ENCODE data around the gene ZEB1.
"Not testable (repeated sequence)": the region's sequence is repeated elsewhere in the genome, so short reads cannot be mapped to it uniquely, and the experiment has no call there.

Gene ZEB1

DNA sequence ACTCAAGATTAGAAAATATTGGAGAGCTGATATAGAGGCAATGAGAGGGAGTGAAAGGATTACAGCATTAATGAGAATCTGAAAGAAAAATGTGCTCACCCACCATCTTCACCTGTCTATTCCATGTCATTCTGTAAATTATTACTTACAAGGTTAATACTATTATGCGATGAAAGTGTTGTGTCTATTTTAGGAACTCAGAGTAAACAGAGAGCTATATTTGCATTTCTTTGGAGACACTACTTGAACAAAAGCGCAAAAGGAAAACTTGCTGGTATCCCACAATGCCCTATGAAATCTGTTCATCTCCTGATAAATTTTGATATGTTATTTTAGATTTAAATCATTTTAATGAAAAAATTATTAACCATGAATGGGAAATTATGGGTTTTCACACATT is 196.1 kb downstream of the ZEB1 start:
- DNase-seq: no peak

DNA sequence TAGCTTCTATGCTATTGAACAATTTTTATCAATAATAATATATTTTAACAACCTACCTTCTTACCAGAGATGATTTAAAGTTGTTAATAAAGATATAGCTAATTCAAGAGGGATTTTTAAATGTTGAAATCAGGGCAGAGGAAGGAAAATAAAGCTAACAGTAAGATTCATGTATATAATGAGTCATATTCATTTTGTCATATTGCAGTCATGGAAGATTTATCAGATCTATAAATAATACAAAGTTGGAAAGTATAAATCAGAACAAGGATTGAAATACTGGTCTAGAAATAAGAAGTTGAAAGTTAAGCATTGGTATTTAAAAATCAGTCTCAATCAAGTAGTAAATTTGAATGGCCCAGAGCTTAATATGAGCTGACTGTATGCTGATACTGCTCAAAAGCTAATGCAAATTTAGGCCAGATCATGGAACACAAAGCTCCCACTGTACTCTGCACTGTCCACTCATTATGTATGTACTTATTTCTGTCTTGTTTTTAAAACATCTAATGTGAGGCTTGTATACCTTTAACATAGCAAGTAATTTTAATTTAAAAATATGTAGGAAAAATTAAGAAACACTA is 196.9 kb downstream of the ZEB1 start:
- DNase-seq: no peak

DNA sequence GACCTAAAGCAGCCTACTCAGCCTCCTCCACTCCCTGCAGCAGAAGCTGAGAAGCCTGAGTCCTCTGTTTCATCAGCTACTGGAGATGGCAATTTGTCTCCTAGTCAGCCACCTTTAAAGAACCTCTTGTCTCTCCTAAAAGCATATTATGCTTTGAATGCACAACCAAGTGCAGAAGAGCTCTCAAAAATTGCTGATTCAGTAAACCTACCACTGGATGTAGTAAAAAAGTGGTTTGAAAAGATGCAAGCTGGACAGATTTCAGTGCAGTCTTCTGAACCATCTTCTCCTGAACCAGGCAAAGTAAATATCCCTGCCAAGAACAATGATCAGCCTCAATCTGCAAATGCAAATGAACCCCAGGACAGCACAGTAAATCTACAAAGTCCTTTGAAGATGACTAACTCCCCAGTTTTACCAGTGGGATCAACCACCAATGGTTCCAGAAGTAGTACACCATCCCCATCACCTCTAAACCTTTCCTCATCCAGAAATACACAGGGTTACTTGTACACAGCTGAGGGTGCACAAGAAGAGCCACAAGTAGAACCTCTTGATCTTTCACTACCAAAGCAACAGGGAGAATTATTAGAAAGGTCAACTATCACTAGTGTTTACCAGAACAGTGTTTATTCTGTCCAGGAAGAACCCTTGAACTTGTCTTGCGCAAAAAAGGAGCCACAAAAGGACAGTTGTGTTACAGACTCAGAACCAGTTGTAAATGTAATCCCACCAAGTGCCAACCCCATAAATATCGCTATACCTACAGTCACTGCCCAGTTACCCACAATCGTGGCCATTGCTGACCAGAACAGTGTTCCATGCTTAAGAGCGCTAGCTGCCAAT is 202.2 kb downstream of the ZEB1 start:
- no peak for DNase-seq

DNA sequence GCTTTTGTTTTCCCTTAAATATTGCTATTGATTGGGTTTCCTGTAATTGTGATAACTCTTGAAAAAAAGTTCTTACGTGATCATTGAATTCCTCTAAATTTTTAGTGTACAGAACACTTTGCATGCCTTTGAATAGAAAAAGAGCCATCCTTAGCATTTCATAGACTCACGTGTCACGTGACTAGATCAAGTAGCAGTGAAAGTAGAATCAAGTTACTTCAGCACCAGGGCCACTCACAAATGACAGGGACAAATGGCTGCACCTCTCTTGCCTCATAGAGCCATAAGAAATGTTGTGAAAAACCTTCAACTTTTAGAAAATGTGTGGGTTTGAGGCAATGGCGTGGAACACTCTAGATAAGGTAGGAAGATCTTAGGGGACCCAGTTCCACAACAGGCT is 203.8 kb downstream of the ZEB1 start:
- DNase-seq: no peak

DNA sequence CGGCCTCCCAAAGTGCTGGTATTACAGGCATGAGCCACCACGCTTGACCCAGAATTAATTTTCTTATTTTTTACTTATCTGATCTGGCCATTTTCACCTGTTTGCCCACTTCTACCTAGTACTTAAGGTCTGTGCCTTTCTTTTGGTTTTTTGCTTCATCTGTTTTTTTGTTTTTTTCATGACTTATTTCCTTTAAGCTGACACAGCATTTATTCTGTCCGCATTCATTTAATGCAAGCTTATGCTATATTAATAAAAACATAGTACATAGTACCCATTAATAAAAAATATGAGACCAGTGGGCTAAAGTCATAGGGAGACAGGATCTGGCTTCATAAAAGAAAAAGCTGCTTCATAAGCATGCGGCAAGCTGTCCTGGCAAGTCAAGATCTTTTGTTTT is 205.4 kb downstream of the ZEB1 start:
- DNase-seq: no peak

DNA sequence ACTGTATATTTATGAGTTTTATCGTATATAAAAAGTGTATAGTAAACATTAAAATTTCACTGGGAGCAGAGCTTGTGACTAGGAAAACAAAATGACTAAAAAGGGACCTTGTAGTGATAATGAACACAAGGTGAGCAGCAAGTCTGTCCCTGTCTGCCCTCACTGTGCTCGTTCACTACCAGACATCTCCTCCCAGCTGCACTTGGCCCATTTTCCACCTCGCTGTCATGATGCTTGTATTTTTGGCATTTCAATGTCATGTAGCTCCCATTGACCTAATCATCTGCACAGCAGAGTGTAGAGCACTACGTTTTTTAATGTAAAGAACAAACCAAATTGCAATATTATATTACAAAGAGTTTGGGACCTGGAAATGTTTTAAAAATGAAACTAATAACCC is 207.2 kb downstream of the ZEB1 start:
- no peak for DNase-seq

DNA sequence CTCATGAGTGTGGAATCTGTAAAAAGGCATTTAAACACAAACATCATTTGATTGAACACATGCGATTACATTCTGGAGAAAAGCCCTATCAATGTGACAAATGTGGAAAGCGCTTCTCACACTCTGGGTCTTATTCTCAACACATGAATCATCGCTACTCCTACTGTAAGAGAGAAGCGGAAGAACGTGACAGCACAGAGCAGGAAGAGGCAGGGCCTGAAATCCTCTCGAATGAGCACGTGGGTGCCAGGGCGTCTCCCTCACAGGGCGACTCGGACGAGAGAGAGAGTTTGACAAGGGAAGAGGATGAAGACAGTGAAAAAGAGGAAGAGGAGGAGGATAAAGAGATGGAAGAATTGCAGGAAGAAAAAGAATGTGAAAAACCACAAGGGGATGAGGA is 207.7 kb downstream of the ZEB1 start:
- no peak for DNase-seq

DNA sequence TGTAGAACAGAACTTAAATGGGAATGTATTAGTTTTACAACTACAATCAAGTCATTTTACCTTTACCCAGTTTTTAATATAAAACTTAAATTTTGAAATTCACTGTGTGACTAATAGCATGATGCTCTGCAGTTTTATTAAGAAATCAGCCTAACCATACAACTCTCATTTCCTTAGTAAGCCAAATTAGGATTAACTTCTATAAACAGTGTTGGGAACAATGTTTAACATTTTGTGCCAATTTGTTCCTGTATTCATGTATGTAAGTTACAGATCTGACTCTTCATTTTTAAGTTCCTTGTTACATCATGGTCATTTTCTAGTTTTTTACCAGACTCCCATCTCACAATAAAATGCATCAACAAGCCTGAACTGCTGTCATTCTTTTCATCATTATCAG is 209.8 kb downstream of the ZEB1 start:
- DNase-seq: no peak

DNA sequence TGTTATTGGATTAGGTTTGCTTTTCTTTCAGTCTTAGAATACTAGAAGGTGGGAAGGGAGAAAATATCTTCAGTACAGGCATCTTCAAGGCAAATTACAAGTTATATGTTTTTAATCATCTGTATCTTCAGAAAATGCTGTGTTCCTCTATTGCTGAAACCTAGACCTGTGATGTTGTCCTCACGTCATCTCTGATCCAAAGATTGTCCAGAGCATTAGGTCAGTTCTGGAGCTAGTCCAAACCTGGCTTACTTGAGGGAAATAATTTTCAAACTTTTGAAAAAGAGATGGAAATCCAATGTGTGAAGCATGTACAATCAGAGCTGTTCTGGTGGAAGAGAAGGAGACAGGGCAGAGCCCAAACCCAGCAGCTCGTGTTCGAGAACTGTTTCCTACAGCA is 217.3 kb downstream of the ZEB1 start:
- no peak for DNase-seq

DNA sequence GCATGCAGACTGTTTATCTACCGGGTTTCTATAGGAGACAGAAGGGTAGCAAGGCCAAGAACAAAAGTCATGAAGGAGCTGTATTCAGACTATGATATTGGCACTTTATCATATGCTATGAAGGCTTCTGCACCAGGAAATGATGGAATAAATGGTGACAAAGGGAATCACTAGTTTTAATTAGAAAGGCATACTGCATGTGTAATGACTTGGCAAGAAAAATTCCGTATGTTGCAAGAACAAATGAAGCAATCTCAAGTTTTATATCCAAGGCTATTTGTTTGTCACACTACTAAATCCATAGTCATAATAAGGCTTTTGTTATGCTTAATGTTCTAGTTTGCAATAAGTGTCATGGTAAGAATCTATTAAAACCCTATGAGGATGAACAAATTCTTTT is 230.9 kb downstream of the ZEB1 start:
- DNase-seq: no peak

DNA sequence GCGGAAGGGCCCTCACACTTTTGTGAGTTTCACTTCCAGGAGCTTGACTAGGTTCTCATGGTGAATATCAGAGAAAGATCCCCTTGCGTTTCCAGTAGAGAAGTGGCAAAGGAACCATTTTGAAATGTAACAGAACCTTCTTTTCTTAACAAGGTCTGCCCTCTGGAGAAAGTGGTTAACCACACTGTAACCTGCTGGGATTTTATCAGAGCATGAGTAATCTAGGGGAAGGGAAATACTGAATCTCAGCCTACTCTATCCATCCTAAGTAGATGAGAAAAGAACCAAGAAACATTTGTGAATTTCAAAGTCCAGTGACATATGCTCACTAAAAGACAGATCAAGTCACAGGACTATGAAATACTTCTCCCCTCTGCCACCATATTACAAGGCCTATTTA is 235.5 kb downstream of the ZEB1 start:
- no peak for DNase-seq

DNA sequence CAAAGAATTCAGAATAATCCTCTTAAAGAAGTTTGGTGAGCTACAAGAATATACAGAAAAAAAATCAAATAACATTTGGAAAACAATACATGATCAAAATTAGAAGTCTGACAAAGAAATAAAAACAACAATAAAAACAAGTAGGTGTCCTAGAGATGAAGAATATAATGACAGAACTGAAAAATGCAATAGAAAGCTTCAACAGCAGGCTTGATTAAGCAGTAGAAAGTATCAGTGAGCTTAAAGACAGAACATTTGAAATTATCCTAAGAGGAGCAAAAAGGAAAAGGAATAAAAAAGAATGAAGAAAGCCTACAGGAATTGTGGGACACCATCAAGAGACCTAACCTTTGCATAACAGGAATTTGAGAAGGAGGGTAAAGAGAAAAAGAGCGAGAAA is 238.8 kb downstream of the ZEB1 start:
- DNase-seq: no peak

DNA sequence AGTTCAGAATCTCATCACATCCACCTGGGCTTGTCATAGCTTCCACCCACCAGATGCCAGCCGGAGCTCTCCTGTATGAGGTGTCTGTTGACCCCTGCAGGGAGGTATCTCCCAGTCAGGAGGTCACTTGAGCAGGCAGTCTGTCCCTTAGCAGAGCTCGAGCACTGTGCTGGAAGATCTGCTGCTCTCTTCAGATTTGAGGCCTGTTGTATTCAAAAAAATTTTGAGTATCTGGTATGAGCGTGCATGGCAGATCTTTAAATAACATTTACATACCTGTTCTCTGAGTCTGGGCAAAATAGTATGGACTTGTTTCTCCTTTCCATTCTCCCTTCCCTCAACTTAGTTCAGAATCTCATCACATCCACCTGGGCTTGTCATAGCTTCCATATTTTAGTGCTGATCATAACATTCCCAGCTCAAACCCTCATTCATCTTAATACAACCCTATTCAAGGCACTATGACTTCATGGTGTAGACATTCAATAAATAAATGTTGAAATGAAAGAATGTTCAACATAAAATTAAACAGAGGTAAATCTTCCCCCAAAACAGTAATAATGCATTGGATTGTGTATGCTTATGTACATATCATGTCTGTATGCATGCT is 249.3 kb downstream of the ZEB1 start:
- DNase-seq: not testable (repeated sequence)

DNA sequence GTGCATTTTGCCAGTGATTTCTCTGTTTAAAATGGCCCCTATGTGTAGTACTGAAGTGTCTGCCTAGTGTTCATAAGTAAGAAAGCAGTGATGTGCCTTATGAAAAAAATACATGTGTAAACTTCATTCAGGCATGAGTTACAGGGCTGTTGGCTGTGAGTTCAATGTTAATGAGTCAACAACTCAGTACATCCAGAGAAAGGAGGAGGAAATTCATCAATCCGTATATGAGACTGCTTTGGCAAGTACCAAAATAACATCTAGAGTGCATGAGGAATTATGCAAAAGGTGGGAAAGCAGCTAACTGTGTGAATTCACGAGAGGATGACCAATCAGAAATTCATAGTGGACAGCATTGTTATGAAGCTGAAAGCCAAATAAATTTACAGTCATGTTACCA is 255.6 kb downstream of the ZEB1 start:
- no peak for DNase-seq

DNA sequence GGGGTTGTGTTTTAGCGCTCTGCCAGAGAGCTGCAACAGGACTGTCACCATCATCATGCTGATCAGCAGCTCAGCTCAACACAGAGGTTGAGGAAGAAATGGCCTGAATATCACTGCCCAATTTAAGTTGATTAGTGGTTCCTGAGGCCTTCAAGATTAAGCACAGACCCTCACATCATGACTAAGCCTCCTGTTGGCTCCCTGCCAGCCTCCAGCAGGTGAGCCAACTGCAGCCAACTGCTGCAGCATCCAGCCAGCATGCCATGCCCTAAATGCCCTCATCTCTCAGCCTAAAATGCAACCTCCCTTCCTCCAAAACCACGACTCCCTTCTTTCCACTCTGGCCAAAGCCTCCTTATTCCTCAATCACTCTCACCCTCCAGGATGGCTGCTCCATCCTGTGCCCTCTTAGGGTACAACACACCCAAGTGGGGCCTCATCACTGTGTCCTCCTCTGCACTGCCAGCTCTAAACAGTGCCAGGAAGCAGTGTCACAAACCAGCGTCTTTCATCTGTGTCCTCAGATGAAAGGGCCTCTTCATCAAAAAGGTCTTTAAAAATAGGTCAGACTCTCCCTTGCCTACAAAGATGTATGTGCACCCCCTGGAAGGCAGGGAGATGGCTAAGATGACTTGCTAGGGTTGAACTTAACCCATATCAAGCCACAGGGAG is 259.3 kb downstream of the ZEB1 start:
- no peak for DNase-seq

DNA sequence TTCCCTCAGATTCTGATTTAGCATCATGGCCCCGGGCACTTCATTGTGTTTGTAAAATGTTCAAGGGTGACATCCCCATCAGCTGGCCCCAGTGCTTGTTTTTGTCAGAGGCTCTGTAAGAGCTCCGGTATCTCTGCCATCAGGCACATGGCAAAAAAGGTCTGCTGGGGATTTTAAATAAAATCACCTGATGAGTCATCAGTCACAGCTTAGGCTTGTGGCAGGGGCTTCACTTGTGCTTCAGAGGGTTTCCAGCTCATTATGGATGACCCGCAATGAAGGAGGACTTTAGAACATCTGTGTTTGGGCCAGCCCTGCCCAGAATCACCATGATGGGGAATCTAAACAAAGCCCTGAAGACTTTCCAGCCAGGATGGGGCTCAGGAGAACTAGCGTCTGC is 259.9 kb downstream of the ZEB1 start:
- no peak for DNase-seq
